Measurements from ENCODE around the gene INPP4A.
"Not testable (repeated sequence)": the region's sequence is repeated elsewhere in the genome, so short reads cannot be mapped to it uniquely, and the experiment has no call there.

Gene INPP4A

GRCh38 chr2:98592565-98592964, 147.9 kb downstream of the INPP4A start:
- no peak for DNase-seq (ENCODE audit: low read depth, low spot score)
- CTCF ChIA-PET = interaction anchor here (1.1 kb wide), 1 partner anchor 11 kb away, joined by 3 read pairs; no protein-coding TSS in a partner anchor
- no peak for TF ChIP-seq CTCF (IDR thresholded peaks at IDR 0.05; ENCODE audit: insufficient read depth, low read length, missing control alignments)
- POLR2A ChIA-PET = no interaction called here
- H3K4me3 ChIP-seq (ENCODE audit: low read depth, low read length) = no peak overlapping the region

GRCh38 chr2:98594665-98595064, 150.0 kb downstream of the INPP4A start:
- POLR2A ChIA-PET; CTCF ChIA-PET; H3K4me3 ChIP-seq (ENCODE audit: low read depth, low read length); DNase-seq (ENCODE audit: low read depth, low spot score): not testable (repeated sequence)

- no peak overlapping the region for H3K4me3 ChIP-seq (ENCODE audit: low read depth, low read length)
- TF ChIP-seq CTCF (IDR thresholded peaks at IDR 0.05; ENCODE audit: insufficient read depth, low read length, missing control alignments) = no peak
- CTCF ChIA-PET = interaction anchor here (1.4 to 1.6 kb wide), 4 partner anchors 9 to 186 kb away, joined by 4 to 6 read pairs (median 4); no protein-coding TSS in a partner anchor
- DNase-seq (ENCODE audit: low read depth, low spot score) = no peak
- POLR2A ChIA-PET = interaction anchor here (0.6 kb wide), 1 partner anchor 8 kb away, joined by 3 read pairs; no protein-coding TSS in a partner anchor
Measured at GRCh38 chr2:98598781-98599428, 154.2 kb downstream of the INPP4A start.

GRCh38 chr2:98601532-98602132, 157.0 kb downstream of the INPP4A start:
- ChIA-PET CTCF (interaction anchor here (0.6 to 2.1 kb wide), 9 partner anchors 11 to 191 kb away, joined by 3 to 21 read pairs (median 4); no protein-coding TSS in a partner anchor), POLR2A (no interaction called here)
- DNase-seq (ENCODE audit: low read depth, low spot score) = no peak

GRCh38 chr2:98604547-98604946, 159.9 kb downstream of the INPP4A start:
- DNase-seq (ENCODE audit: low read depth, low spot score) = no peak
- no peak for TF ChIP-seq CTCF (IDR thresholded peaks at IDR 0.05; ENCODE audit: insufficient read depth, low read length, missing control alignments)
- H3K4me3 ChIP-seq (ENCODE audit: low read depth, low read length) = no peak overlapping the region
- ChIA-PET CTCF (interaction anchor here (0.9 to 1.3 kb wide), 2 partner anchors 191 to 192 kb away, joined by 3 to 4 read pairs; no protein-coding TSS in a partner anchor), POLR2A (no interaction called here)

More at GRCh38 chr2:98601532-98602132, 157.0 kb downstream of the INPP4A start:
- peak; percentile 76 for TF ChIP-seq CTCF (IDR thresholded peaks at IDR 0.05; ENCODE audit: insufficient read depth, low read length, missing control alignments)
- no peak overlapping the region for H3K4me3 ChIP-seq (ENCODE audit: low read depth, low read length)

- CTCF ChIA-PET = interaction anchor here (0.9 kb wide), 1 partner anchor 192 kb away, joined by 3 read pairs; no protein-coding TSS in a partner anchor
- no peak overlapping the region for H3K4me3 ChIP-seq (ENCODE audit: low read depth, low read length)
- DNase-seq (ENCODE audit: low read depth, low spot score) = no peak
- POLR2A ChIA-PET = no interaction called here
- no peak for TF ChIP-seq CTCF (IDR thresholded peaks at IDR 0.05; ENCODE audit: insufficient read depth, low read length, missing control alignments)
Measured at GRCh38 chr2:98605076-98605475, 160.4 kb downstream of the INPP4A start.
